GM19025 (cell line): Measurements from ENCODE around the gene RAB8B.

Experiments
- ATAC-seq: cut with Tn5 transposase; IDR thresholded peaks from one replicate; pipeline ENCODE4 v1.9.1; 2021; ENCODE audit warnings: mild to moderate bottlenecking, low read depth, moderate library complexity; ENCODE audit not compliant: unreplicated experiment

Gene RAB8B

DNA sequence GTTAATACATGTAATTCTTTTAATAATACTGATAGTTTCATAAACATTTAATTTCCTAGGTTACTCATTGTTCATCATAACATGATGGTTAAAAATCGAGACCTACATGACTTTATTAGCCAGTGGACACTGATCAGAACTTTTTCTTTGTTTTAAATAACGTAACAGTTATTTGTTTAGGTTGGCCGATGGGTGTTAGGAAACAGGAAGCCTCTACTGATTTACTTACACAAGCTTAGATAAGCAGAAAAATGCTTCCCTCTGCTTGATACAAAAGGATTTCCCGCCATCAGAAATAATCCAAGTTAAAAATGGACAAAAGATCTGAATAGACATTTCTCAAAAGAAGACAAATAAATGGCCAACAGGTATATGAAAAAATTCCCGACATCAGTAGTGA is 71.4 kb downstream of the RAB8B start:
- ATAC-seq, result no peak

- ATAC-seq, result no peak
Observed at GRCh38 chr15:63261311-63261710, 71.9 kb downstream of the RAB8B start.

DNA sequence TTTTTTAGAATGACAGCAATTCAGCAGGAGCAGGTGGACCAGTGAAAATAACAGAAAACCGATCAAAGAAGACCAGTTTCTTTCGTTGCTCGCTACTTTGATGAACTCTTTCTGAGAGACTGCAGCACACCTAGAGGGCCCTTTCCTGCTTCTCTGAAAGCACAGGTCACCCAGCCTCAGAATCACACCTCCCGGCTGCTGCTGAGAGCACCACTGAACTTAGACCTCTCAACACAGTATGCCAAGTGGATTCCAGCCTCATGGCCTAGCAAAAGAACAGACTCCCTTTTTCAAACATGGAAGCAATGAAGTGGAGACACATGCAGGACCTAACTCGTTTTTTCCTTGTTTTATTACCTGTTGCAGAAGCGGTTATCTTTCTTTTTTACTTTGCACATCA is 74.1 kb downstream of the RAB8B start:
- no peak for ATAC-seq

DNA sequence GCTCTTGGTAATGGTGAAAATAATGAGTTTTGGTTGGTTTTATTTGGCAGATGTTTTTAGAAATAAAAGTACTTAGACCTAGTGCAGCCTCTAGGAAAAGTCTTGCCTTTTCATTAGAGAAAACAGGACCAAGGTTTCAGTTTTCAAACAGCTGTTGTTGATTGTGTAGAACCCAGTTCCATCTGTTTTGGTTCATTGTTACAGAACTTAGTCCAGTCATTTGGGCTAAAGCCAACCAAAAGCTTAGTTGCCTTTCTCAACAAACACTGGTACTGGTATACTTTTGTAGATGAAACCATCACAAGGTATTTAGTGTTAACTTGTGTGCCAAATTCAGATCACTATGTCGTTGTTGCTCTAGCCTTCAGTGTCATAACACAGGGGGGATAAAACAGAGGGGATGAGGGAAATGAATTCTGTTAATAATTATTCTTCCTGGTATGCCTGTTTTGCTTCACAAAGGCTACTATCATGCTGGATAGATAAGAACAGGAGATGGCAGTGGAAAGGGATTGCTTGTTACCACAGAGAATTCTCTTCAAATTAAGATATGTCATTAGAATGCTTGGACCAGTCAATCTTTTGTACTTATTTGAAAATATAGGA is 75.4 kb downstream of the RAB8B start:
- no peak for ATAC-seq

DNA sequence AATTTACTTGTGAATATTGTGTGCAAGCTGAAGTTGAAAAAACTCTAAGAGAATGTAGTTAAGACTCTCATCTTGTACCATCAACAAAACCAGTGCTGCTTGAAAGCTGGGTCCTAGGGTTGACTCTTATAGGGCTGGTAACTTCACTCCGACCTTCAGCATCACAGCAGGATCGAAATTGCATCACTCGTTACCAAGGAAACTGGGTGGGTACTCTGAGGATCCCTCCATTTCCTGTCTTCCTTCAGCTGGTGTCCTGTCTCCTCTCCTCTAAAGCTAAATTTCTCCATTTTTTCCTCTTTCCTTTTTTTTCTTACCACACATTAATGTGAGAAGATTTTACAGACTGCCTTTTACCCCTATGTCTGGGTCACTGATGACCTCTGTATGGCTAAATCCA is 85.0 kb downstream of the RAB8B start:
- ATAC-seq, result no peak

- no peak for ATAC-seq
Observed at GRCh38 chr15:63276342-63277037, 87.1 kb downstream of the RAB8B start.

GRCh38 chr15:63277038-63277892 is 87.9 kb downstream of the RAB8B start, which contains the start of gene APH1B:
Gene APH1B (plus strand): TSS chr15:63277605. CDS start chr15:63277624, 19 bp downstream.
- peak; percentile 78 for ATAC-seq

GRCh38 chr15:63277893-63278456 is 88.6 kb downstream of the RAB8B start:
- ATAC-seq, result no peak

DNA sequence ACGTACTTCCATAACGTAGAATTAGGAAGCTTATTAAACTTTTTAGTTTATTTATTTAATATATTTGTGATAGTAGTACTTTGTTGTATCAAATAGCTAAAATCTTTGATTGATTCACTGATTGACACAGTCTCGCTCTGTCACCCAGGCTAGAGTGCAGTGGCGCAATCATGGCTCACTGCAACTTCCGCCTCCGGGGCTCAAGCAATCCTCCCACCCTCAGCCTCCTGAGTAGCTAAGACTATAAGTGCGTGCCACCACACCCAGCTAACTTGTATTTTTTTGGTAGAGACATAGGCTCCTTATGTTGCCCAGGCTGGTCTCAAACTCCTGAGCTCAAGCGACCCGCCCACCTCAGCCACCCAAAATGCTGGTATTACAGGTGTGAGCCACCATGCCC is 93.7 kb downstream of the RAB8B start:
- ATAC-seq, result no peak

DNA sequence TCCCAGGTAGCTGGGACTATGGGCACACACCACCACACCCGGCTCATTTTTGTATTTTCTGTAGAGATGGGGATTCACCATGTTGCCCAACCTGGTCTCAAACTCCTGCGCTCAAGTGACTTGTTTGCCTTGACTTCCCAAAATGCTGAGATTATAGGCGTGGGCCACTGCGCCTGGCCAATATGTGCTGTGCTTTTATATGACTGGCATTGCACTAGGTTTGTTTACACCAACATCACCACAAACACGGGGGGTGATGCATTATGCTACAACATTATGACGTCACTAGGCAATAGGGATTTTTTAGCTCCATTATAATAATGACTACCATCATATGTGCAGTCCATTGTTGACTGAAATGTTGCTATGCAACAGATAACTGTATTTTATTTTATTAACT is 94.9 kb downstream of the RAB8B start:
- ATAC-seq, result no peak

- no peak for ATAC-seq
Observed at GRCh38 chr15:63287109-63287508, 97.7 kb downstream of the RAB8B start.

- no peak for ATAC-seq
Observed at GRCh38 chr15:63288342-63288741, 98.9 kb downstream of the RAB8B start.

GRCh38 chr15:63288778-63289378 is 99.5 kb downstream of the RAB8B start:
- no peak for ATAC-seq

DNA sequence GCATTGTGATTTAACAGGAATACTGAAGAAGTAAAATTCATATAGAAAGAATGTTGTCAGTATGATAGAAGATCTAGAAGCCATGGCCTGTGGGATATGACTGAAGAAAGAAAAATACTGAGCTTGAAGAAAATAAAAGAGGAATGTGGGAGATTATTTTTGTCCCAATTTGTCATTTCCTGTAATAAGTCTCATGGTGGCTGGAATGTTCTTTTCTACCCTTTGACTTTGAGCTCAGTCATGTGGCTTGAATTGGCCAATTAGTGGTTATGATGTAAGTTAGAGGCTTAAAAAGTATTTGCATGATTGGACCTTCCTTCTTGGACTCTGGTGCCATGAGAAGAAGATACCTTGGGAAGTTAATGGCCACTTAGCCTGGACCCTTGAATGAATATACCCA is 102.1 kb downstream of the RAB8B start:
- no peak for ATAC-seq

GRCh38 chr15:63292241-63292640 is 102.8 kb downstream of the RAB8B start:
- no peak for ATAC-seq

DNA sequence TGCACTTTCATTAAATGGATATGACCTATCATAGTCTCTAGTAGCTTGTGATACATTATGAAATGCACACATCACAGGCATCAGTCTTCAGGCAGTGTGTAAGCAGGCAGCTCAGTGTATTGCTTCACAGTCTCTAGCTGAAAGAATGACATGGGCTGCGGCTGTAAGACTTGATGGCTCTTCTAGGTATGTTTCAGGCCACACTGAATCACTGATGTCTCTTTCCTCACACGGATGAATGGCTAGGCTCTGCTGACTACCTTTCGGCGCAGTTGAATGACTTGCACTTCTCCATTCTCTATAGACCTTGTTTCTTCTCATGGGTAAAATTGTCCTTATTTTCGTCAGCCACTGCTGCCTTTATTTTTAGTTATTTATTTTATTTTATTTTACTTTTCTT is 103.4 kb downstream of the RAB8B start:
- no peak for ATAC-seq

DNA sequence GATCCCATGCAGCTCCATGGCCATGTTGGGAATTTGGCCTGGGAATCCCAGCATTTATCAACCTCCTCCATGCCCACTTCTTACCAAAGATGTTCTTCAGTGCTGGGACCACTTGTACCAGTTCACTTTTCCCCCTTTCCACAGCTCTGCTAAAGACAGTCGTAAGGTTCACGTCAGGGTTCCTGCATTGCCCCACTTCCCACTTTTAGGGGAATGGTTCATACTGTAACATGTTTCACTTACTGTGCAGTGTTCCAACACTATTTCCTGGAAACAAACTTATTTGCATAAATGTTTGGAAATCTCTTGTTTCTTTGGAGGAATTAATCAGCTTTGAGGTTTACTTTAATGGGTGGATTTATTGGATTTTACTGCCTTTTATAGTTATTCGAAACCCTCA is 105.0 kb downstream of the RAB8B start:
- ATAC-seq, result no peak

DNA sequence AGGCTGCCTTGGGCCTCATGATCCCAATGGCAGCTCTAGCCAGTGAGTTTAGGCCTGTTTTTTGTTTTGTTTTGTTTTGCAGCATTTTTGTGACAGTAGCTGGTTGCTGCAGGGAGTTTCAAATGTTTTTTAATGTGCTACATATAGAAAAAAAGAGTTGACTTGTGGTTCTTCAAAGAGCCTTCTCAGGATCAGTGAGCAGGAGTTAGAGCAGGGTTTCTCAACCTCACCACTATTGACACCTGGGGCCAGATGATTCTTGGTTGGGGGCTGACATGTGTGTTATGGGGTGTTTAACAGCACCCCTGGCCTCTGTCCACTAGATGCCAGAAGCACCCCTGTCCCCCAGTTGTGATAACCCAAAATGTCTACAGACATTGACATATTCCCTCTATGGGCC is 105.9 kb downstream of the RAB8B start:
- no peak for ATAC-seq

- no peak for ATAC-seq
Observed at GRCh38 chr15:63296195-63296594, 106.8 kb downstream of the RAB8B start.

GRCh38 chr15:63299943-63300575 is 110.7 kb downstream of the RAB8B start:
- ATAC-seq, result no peak
